Esophagus squamous epithelium (tissue), 4 donors: ENCODE results near the gene GLRX3.
"Not testable (repeated sequence)": the region's sequence is repeated elsewhere in the genome, so short reads cannot be mapped to it uniquely, and the experiment has no call there.

ENCODE experiments used
- POLR2A ChIP-seq, 4 donors: fragments of 450-650 bp; IDR thresholded peaks; one replicate each; pipeline ENCODE4 v1.6.1; 2017; ENCODE audit warnings: antibody characterized with exemption in 4 of 4, mild to moderate bottlenecking in 4 of 4, moderate library complexity in 3 of 4
- TF ChIP-seq, protein P1 (sequence below), 6 experiments: fragments of 450-650 bp in 4 of 6; fragments of 200-600 bp in 2 of 6; sonication (generic) in 2 of 6; IDR thresholded peaks; one replicate each; pipeline ENCODE4 v1.5.1; 2016 to 2019; ENCODE audit warnings: antibody characterized with exemption in 6 of 6, mild to moderate bottlenecking in 4 of 6, moderate library complexity in 4 of 6

GRCh38 chr10:130117535-130117934 lies 18.7 kb upstream of the GLRX3 start:
- TF ChIP-seq, protein P1, sequence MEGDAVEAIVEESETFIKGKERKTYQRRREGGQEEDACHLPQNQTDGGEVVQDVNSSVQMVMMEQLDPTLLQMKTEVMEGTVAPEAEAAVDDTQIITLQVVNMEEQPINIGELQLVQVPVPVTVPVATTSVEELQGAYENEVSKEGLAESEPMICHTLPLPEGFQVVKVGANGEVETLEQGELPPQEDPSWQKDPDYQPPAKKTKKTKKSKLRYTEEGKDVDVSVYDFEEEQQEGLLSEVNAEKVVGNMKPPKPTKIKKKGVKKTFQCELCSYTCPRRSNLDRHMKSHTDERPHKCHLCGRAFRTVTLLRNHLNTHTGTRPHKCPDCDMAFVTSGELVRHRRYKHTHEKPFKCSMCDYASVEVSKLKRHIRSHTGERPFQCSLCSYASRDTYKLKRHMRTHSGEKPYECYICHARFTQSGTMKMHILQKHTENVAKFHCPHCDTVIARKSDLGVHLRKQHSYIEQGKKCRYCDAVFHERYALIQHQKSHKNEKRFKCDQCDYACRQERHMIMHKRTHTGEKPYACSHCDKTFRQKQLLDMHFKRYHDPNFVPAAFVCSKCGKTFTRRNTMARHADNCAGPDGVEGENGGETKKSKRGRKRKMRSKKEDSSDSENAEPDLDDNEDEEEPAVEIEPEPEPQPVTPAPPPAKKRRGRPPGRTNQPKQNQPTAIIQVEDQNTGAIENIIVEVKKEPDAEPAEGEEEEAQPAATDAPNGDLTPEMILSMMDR (IDR thresholded peaks at IDR 0.05): not testable (repeated sequence)
- not testable (repeated sequence) for TF ChIP-seq POLR2A (IDR thresholded peaks at IDR 0.05)
